ENCODE measurements around the gene PRRT1.
A peak's percentile ranks its signal among the peaks of the same experiment; 100 is the strongest.
"Not testable (repeated sequence)": the region's sequence is repeated elsewhere in the genome, so short reads cannot be mapped to it uniquely, and the experiment has no call there.

The PRRT1 gene

DNA sequence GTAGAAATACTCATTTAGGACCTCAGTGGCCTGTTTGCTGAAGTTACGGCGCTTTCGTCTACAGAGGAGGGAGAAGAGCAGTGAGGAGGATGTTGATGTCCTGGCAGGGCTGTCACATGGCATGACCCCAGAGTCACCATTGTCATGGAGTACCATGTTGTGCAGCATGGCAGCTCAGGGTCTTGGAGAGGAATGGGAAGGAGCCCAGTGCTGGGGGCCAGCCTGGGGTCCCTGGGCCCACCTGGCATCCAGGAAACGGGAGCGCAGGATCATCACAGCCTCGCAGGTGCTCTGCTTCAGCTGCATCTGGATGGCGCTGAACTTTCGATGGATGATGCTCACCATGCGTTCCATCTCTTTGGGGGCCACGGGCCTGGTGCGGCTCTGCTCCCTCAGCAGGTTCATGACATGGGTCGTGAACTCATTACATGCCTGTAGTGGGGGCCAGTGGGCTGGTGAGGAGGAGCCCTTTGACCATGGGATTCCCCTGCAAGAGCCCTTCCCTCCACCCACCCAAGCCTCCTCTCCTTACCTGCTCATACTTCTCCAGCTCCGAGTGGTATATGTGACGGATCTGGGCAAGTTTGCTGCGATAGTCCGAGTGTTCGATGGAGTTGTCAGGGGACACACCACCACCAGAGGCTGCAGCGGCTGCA is 36.1 kb upstream of the PRRT1 start:
- not testable (repeated sequence) for DNase-seq

DNA sequence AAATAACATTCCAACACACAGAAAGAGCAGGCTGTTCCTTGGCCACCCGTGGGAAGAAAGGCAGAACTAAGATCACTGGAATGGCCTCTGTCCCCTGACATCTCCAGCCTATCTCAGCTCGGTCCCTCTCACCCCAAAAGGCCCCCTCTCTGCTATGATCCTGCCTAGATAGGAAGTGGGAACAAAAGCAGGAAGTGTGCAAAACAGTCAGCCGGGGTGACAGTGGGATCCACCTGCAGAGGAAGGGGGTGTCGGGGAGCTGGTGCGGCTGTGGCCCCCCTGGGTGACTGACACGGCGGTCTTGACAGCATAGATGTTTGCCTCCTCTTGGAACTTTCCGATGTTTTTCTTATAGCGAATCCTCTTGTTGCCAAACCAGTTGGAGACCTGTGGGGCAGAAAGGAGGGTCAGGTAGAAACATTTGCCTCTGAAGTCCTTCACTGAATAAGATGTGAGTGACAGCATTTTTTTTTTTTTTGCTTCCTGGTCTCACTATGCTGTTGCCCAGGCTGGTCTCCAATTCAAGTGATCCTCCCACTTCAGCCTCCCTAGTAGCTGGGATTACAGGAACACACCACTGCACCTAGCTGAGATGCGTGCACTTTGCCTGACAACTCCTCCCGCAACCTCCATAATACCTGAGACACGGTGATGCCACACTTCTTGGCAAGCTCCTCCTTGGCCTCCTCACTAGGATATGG is 35.4 kb upstream of the PRRT1 start:
- no peak for DNase-seq

DNA sequence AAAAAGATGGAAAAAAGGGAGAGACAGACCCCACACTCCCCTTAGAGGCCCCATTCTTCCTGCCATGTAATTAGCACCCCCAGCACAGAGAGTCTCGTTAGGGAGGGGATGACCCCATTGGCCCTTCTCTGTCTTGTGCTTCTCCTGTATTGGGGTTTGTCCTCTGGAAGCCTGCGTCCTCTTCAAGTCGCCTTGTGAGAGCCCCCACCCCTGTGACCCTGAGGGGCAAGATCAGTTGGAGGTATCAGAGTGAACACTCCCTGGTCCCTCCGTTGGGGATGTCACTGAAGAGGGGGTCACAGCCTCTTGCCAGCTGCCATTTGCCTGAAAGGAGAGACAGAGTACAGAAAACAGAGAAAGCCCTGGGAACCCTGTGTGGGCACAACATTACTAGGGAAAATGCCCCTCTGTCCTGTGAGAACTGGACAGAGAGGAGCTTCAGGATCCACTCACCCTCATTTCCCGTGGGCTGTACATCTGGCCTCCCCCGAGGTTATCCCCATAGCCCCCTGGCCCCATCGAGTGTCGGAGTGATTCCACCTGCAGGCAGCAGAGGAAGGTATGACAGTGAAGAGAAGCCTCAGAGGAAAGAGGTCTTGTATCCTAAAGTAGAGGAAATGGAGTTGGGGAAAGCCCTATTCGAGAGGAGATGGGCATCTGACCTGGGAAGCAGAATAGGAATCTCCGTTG is 34.6 kb upstream of the PRRT1 start:
- not testable (repeated sequence) for DNase-seq

DNA sequence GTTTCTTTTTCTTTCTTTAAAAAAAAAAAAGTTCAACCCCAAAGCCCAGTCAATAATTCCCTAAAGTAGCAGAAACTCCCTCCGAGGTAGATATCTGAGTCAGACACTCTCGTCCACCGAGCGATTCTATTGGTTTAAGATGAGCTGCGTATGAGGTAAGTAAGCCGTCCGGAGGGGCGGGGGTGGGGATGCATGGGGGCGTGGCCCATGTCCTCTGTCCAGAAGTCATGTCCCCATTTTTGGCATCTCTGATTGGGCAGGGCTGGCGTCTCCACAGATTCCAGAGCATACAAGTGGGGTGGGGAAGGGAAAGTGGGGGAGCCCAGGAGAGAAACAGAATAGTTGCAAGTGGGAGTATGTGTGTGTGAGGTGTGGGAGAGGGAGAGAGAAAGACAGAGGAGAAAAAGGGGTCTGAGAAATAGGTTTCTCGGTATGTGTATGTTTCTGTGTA is 34.0 kb upstream of the PRRT1 start:
- DNase-seq: peak; percentile 72

DNA sequence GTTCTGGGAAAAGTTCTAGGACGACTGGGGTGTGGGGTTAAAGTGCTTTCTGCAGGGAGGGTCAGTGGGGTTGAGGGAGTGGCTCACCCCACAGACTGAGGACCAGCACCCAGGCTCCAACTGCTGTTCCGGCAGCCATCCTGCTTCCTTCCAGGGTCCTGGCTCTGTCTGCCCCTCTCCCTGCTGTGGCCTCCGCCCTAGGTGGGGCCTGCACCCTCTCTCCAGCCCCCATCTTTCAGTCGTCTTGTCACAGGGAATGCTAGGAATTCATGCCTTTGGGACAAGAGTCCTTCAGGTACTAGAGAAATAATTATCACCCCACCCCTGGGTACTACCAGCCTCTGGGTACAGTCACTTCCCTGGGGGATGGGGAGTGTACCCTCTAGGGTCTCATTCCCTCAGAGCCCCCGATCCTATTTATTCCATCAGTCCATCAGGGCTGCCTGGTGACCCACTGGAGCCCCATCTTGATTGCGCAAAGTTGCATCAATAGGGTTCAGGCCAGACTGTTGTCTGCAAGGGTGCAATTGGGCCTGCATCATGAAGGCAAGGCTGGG is 32.4 kb upstream of the PRRT1 start, which contains the start of gene AGER:
Gene AGER (minus strand): TSS at position 170 of the 557 bp plus-strand sequence. CDS start 31 bp downstream, at position 139.
- no peak for DNase-seq

DNA sequence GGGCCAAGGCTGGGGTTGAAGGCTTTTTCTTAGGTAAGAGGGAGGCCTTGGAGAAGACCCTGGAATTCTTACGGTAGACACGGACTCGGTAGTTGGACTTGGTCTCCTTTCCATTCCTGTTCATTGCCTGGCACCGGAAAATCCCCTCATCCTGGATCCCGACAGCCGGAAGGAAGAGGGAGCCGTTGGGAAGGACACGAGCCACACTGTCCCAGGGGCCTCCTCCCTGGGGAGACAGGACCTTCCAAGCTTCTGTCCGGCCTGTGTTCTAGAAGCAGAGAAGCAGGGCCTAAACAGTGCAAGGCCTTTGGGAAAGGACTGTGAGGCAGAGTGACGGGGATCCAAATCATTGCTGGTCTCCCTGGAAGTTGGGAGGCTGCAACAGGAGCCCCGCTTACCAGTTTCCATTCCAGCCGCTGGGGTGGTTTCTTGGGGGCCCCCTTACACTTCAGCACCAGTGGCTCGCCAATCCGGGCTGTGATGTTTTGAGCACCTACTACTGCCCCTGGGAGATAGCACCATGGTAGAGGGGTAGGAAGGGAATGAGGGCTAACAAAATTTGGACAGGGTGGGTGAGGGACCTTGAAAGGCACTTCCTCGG is 31.8 kb upstream of the PRRT1 start:
- DNase-seq: no peak

DNA sequence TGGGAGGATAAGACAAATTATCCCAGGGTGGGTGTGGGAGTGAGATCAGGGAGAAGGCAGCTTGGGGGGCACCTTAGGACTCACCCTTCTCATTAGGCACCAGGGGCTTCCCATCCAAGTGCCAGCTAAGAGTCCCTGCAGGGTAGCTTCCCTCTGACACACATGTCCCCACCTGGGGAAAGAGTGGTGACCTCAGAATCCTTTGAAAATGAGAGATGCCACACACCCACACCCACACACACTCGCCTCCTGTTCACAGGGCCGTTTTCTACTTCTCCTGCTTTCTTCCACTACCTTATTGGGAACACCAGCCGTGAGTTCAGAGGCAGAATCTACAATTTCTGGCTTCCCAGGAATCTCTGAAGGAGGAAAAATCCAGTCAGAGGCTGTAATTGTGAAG is 31.3 kb upstream of the PRRT1 start:
- no peak for DNase-seq

DNA sequence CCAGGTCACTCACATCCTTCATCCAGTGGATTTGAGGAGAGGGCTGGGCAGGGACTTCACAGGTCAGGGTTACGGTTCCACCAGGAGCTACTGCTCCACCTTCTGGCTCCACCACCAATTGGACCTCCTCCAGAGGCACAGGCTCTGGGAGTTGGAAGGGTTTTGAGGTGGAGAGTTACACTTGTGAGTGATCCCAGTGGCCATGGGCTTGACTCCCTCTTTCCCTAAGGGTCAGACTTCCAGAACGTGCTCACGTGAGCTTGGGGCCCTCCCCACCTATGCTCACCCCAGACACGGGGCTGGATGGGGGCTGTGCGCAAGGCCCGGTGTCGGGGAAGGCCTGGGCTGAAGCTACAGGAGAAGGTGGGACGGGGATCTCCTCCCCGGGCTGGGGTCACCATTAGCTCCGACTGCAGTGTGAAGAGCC is 30.8 kb upstream of the PRRT1 start:
- DNase-seq: no peak

DNA sequence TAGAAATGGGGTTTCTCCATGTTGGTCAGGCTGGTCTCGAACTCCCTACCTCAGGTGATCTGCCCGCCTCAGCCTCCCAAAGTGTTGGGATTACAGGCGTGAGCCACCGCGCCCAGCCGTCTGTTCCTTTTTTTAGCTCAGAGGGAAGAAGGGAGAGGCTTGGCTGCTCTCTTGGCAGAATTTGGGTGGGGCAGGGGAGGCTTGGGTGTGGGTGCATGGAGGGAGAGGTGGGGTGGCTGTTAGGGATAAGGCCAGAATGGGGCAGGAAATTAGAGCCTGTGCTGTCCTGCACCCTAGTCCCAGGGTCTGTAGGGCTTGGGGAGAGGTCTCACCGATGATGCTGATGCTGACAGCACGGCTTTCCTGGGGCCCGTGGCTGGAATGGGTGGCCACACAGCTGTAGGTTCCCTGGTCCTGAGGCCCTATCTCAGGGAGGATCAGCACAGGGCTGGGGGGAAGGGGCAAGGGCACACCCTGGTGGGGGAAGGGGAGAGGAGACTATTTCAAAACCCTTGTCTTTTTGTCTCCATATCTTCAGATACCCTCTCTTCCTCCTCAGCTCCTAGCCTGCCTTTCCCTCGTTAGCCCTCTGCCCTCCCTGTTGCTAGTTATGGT is 30.3 kb upstream of the PRRT1 start:
- no peak for DNase-seq

DNA sequence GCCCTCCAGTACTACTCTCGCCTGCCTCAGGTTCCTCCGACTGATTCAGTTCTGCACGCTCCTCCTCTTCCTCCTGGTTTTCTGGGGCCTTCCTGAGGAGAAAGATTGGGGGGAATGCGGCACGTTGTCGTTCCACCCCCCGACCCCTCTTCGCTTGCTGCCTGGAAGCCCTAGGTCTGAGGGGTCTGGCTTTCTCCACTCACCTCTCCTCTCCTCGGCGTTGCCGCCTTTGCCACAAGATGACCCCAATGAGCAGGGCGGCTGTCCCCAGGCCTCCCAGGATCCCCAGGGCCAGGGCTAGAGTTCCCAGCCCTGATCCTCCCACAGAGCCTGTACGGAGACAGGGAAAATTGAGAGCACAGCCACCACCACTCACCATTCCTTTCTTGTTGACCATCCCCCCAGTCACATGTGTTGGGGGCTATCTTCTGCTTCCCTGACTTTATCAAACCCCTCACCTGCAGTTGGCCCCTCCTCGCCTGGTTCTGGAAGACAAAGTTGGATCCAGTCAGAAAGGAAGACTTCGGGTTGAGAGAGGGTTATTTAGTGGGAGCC is 29.5 kb upstream of the PRRT1 start:
- DNase-seq: no peak

DNA sequence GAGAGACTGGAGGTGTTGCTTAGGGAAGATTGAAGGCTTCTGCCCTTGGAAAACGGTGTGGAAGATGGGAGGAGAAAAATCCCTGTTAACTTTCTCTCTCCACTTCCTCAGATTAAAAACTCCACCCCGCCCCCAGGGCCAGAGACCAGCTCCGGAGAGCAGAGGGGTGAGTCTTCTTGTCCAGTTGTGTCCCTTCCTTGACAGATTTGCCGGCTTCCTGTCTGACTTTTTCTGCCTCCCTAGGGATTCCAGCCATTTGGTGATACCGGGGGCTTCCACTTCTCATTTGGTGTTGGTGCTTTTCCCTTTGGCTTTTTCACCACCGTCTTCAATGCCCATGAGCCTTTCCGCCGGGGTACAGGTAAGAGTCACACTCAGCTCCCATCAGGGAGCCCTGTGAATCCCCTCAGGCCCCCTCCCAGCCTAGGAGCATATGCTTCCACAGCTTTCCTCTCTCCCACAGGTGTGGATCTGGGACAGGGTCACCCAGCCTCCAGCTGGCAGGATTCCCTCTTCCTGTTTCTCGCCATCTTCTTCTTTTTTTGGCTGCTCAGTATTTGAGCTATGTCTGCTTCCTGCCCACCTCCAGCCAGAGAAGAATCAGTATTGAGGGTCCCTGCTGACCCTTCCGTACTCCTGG is 28.1 kb upstream of the PRRT1 start:
- DNase-seq: no peak

DNA sequence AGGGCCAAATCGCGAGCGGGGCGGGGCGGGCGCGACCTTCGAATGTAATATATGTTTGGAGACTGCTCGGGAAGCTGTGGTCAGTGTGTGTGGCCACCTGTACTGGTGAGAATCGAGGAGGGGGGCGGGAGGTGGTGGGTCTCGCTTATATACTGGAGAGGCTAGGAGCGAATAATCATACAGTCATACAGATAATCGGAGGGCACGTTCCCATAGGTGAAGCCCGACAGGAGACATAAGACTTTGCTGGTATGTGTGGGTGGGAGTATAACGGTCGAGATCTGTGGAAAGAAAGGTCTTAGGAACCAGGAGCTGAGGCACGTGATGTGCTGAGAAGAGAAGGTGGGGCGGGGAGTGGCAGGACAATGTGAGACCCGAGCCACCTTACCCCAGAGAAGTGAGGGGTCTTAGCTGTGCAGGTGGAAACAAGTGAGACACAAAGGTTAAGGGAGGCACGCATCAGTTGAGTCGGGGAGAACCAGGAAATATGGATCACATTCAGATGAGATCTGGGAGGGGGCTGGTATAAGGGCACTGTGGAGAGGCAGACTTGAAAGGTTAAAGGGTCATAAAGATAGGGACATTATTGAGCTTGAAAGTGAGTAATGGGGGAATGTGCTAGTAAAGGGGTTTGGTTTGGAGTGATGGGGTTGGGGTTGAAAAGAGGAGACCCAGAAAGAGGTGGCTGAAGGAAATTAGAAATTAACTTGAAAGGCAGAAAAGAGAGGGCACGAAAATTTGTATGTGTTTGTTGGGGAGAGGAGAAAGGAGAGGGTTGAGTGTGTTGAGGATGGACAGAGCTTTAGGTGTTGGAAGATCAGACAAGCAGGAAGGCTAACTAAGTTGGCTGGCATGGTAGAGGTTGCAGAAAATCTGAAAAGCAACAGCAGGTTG is 27.1 kb upstream of the PRRT1 start:
- no peak for DNase-seq

DNA sequence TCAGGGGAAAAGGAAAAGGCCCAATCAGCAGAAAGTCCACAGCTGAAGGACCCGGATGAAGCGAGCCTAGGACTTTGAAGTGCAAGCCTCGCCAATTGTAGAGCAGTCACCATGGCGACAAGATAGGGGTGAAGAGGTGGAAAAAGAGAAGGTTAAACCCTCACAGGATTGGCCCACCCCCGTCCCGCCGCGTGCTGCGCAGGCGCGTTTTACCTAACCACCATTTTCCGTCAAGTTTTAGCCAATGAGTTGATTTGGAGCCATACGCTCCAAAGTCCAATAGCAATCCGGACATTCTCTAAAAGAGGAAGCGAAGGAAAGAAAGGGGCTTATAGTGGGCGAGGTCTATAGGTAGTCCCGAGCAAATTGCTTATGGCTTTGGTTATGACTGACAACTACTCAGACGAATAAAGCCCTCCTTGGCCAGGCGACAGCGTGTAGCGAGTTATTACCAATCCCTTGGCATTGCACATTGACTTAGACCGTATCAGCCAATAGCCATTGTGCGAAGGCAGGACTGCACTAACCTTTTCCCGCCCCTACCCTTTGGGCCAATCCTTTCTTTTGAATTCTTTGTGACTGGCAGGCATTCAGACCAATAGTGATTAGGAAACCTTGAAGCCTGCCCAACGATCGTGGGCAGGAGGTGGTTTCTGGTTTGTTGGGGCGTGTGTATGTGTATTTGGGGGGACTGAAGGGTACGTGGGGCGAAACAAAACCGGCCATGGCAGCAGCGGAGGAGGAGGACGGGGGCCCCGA is 26.2 kb upstream of the PRRT1 start, which contains the start of gene RNF5:
Gene RNF5 (plus strand): TSS at position 618 of the 759 bp plus-strand sequence. CDS start 107 bp downstream, at position 725.
- peak; percentile 91 for DNase-seq

DNA sequence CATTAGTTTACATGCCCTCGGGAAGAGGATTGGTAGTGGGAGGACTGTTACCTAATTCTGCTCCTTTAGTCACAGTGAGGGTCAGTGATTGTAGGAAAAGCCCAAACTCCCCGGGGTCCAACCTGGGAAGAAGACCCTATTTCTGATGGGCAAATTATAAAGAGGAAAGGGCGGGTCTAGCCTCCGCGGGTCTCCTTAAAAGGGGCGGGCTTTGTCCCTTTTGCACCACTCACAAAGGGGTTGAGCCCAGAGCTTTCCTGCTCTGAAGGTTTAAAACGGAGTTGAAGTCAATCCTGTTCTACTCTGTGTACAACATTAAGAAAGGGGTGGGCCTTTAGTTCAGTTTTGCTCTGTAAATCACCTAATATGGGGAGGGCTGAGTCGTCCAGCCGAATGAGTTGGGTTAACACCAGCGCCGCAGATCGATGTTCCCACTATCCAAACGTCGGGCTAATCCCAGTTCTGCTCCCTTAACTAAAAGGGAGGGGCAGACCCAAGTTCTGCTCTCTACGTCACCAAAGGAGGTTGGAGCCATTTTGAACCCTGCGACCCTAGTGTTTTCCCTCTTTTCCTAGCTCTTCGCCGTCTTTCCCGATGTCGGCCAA is 25.5 kb upstream of the PRRT1 start:
- DNase-seq: peak; percentile 44

DNA sequence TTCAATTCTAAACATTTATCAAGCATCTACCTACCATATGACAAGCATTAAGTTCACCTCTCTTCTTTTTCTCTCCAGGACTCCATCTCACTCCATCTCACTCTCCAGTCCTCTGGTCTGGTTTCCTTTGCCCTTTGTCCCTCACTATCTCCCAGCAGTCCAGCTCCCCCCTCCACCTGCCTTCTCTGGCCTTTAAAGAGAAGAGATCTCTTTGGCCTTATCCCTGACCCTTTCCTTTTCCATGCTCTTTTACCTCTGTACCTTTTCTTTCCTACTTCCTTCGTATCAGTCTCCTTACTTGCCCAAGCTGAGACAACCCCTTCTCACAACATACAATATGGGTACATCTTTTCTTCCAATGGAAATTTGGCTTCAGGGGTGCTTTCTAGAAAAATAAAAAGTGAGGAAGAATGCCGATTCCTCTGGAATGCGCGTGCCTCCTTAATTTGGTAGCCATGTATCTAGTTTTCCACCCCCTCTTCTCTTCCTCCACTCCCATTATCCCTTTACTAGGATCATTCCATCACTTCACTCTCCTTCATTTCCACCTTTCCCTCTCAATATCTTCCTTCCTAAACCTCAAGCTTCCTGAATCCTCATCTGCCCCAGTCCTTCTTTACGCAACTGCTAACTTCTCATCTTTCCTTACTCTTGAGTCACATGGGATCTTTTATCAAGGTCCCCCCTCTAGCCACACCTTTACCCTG is 24.9 kb upstream of the PRRT1 start:
- no peak for DNase-seq

DNA sequence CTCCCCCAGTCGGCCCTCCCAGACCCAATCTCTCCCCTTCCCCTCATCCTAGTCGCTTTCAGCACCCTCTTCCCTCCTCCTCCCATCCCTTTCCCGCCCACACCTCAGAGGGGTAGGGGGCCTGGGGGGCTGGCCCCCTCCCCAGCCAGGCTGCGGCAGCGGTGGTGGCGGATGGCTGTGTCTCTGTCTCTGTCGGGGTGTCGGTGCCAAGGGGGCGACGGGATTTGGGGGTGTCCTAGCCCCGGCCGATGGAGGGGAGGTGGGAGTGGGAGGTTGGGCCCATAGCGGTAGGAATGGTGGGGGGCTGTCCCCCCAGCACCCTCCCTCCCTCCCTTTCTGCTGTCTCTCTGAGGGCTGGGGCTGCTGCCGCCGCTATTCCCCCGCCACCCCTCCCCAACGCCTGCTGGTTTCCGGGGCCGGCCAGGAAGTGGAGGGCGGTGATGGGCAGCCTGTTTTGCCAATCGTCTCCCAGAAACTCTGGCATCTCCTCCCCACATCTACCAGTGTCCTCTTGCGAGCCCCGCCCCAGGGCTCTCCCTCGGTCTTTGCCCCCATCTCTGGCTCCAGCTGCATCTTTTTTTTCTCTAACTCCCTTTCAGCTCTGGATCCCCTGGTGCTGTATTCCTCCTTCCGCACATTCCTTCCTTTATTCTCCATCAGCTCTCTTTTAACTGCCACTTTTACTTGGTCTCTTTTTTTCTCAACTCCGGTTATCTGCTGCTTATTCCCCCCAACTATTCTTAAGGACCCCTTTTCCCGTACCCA is 24.2 kb upstream of the PRRT1 start, which contains the start of gene AGPAT1:
Gene AGPAT1 (minus strand): TSS at position 374 of the 765 bp plus-strand sequence. CDS start 4,588 bp downstream, outside the sequence.
- peak; percentile 98 for DNase-seq

DNA sequence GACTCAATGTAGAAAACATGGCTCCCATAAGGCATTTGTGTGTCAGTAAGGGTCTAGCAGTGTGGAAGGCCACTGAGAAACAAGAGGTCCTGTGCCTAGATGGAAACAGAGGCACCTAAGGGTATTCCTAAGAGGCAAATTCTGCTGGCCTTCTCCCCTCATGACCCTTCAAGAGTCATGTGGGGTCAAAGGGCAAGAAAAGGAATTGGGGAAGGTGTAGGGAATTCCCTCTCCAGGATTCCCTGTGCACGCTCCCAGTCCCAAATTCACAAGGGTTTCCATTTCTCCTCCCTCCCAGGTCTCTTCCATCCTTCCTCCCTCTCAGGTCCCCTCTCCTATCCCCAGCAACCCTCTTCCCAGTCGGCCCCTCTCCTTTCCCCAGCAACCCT is 23.6 kb upstream of the PRRT1 start:
- DNase-seq: no peak

DNA sequence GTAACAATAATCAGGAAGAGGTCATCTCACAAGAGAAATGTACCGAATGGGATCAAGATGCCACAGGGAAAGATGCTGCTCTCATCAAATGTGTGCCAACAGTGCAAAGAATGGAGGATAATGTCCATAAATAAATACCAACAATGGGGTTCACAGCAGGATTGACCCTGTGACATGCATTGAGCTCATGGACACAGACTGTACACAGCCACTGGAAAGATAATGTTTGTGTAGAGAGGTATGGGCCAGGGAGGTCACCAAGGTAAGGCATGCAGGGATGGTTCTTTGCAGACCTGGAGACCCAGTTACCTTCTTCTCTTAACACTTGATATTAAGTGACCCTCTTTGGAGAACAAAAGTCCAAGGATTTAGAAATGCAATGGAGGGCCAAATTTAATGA is 22.7 kb upstream of the PRRT1 start:
- no peak for DNase-seq

Measured in activated naive CD4-positive, alpha-beta T cell treated with Interleukin-2 at 50 U/mL for 16 hours (primary cell).